ENCODE measurements around the gene ERVFRD-1.

ERVFRD-1 gene, protein sequence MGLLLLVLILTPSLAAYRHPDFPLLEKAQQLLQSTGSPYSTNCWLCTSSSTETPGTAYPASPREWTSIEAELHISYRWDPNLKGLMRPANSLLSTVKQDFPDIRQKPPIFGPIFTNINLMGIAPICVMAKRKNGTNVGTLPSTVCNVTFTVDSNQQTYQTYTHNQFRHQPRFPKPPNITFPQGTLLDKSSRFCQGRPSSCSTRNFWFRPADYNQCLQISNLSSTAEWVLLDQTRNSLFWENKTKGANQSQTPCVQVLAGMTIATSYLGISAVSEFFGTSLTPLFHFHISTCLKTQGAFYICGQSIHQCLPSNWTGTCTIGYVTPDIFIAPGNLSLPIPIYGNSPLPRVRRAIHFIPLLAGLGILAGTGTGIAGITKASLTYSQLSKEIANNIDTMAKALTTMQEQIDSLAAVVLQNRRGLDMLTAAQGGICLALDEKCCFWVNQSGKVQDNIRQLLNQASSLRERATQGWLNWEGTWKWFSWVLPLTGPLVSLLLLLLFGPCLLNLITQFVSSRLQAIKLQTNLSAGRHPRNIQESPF

DNA sequence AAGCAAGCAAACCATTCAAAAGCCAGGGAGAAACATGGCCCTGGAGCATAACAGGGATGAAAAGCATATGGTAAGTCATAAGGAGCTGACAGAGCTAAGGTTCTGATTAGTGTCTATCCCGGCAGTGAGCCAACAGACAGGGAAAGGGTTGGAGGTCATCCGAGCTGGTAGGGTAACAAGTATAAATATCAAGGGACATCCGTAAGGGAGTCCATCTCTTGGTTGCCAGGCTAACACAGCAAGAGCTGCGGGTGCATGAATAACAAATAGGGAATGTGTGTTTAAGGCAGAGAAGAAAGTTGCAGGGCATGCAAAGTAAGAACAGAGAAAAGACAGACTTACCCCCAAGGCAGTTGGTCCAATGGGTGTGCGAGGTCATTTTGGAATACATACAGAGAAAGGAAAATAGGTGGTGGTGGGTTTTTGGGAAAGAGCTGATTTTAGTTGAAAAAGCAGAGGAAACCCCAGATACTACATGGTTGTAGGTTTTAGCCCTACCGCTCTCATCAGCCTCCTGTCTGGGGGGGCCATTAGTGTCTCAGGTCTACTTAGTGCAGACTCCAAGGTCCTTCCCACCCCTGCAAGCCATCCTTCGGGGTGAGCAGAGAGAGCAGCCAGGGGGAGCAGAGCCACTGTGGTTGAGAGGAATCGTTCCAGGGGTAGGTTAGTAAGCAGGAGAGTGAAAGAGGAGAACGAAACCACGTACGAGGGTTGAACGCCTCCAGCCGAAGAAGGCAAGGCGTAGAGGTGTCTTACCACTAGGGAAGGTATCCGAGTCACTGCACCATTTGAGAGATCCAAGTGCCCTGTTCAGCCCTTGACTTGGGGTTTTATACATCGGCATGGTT, at the start of gene ERVFRD-1:
Gene ERVFRD-1, minus strand, starts transcription at position 805 of the 848 bp plus-strand sequence. CDS start 6,415 bp downstream, outside the sequence.
- no peak for DNase-seq

DNA sequence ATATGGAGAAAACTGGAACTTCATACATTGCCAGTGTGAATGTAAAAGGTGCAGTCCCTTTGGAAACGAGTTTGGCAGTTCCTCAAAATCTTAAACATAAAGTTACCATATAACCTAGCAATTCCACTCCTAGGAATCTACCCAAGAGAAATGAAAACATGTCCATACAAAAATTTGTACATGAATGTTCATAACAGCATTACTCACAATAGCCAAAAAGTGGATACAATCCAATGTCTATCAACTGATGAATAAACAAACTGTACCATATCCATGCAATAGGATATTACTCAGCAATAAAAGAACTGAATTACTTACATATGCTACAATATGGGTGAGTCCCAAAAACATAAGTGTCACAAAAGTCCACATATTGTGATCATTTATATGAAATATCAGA, 48.7 kb upstream of the ERVFRD-1 start:
- DNase-seq, result no peak

DNA sequence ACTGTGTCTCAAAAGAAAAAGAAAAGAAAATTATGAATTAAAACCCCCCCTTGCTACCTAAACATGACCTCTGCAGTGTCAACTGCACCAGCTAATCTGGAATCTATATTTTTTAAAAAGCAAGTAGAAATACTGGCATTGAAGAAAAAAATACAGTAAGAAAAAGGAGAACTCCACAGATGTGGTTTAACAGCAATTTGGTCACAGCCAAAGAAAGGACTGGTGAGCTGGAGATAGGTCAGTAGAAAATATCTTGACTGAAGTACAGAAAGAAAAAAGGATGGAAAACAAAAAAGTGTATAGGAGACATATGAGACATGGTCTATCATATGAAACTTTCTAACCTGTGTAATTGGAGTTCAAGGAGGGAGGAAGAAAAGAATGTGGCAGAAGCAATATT, 44.1 kb upstream of the ERVFRD-1 start:
- DNase-seq, result no peak

DNA sequence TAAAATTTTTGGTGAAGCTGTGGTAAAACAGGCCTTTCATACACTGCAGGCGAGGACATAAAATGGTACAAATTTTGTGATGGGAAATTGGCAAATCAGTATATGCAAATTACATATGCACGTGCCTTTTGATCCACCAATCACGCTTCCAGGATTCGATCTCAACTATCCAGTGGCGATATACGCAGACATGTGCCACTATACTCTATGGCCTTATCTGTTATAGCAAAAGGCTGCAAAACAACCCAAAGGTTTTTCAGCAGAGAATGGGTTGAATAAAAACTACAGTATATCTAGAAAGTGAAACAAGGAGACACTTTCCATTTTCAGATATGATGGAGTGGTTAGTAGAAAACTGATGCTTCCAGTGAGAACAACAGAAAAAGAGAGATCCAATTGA, 41.9 kb upstream of the ERVFRD-1 start:
- DNase-seq, result no peak

DNA sequence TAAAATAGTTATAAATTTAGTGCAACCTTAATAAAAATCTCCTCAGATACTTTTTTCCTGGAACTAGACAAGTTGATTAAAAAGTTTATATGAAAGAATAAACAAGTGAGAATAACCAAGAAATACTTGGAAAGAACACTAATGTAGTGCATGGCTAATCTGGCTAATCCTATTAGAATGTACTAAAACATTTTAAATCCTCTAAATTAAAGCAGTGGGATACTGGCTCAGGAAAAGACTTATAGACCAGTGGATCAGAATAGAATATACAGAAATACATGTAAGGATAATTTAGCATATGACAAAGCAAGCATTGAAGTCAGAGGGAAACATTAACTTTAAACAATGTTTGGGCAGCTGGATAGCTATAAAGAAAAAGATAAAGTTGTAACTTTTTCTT, 41.1 kb upstream of the ERVFRD-1 start:
- no peak for DNase-seq

DNA sequence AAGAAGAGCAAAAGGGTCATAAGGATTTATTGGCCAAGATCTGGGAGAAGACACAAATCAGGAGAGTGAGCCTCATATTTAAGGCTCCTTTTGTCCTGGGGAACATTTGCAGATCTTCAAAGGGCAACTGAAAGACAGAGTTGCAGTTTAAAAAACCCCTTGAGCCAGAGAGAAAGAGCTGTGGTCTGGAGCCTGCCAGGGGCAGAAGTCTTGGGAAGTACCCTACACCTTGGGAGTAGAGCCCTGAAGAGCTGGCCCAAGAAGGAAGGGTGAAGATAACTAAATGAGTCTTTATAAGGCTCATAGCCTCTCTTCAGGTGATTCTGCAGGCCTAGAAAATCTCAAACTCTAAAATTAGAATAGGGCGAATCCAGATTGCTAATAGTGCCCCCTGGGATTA, 40.0 kb upstream of the ERVFRD-1 start:
- no peak for DNase-seq

DNA sequence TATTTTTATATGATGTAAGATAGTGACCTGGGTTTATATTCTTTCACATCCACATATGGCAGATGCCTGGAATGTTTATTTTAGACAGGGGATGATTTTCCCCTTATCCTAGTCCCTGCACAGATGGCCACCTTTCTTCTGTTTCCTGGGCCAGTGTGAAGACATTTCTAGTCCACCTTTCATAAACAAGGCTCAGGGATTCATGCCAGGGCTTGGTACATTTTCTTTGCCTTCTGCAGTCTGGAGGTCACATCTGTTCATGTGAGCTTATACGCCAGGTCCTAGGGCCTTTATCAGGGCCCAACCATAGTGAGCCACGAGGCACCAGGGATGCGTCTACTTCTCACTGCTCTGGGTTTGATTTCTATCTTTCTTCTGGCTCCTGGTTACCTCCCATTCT, 38.0 kb upstream of the ERVFRD-1 start:
- DNase-seq, result peak; percentile 73

DNA sequence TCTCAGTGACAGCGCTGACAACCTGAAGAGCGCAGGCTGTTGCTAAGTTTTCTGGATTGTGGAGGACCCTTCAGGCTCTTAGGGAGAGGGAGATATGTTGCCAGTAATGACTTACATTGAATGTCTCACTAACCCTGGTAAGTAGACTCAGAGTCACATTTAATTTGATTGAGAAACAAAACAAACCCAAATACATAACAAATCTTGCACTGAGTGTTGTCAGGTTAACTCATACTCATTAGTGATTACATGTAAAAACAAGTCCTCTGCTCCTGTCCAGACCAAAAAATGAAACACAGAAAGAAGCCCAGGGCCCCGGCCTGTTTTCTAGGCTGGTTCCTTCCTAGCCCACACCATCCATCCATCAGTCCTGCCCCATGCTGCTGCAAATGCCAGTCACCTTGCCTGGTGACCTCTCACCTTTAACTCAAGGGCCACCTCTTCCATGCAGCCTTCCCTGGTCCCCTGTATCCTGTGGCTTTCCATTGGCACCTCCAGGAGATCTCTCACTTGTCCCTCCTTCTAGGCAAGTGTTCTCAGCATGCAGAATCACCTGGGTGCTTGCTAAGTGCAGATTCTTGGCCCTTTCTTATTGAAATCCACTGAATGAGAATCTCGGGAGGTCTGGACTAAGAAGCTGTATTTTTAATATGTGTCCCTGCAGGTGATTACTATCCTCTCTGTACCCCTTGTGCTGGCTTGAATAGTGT, 34.7 kb upstream of the ERVFRD-1 start:
- DNase-seq, result no peak

DNA sequence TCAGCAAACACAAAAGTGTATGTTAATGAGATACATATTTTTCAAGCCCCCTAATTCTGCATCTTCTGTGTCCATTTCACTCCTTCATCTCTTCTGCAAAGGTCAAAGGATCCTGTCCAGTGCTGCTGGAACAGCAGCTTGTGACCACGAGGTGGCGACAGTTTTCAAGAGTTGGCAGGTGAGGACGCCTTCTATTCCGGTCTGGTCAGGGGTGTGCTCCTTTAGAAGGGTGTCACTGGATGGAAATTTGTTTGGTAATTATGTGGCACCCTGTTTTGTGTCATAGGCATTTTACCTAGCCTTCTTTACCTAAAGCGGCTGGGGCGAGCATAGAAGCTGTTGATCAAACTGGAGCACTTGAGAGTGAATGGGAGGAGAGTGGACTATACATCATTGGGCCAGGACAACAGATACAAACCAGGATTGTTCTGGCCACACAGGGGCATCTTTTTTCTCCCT, 32.9 kb upstream of the ERVFRD-1 start:
- no peak for DNase-seq

DNA sequence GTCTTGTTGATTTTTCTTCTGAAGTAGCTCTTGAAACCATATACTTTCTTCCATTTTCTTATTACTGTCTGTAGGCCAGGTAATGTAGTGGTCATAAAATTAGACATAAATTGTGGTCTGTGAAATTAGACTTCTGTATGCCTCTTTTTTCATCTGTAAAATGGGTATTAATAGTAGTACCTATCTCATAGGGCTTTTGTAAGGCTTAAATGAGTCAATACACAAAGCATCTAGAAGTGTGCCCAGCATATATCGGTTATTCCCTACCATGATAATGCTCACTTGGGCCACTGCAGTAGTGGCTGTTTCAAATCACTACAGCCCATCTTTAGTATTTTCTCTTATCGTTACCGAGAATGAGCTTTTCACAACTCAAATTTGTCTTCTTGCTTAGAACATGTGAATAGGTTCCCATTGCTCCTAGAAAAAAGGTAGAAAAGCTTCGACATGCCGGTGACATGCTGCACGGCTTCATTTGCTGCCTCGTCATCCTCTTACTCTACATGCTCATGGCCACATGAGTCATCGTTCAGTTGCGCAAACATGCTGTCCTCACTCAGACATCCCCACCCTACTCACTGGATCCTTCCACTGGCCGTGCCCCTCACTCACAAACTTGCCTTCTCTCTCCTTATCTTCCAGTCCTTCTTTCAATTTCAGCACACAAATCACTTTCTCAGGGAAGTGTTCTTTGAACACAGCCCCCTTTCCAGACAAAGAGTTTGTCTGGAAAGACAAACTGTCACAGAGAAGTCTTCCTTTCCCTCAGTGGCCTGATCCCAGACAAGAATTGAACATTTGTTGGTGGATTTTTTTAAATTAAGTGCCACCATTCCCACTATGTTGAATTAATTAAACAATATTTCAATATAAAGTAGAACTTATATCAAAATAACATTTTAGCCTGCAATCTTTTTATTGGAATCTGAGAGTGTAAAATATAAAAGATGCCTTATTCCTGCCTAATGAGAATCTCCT, 32.2 kb upstream of the ERVFRD-1 start:
- no peak for DNase-seq

DNA sequence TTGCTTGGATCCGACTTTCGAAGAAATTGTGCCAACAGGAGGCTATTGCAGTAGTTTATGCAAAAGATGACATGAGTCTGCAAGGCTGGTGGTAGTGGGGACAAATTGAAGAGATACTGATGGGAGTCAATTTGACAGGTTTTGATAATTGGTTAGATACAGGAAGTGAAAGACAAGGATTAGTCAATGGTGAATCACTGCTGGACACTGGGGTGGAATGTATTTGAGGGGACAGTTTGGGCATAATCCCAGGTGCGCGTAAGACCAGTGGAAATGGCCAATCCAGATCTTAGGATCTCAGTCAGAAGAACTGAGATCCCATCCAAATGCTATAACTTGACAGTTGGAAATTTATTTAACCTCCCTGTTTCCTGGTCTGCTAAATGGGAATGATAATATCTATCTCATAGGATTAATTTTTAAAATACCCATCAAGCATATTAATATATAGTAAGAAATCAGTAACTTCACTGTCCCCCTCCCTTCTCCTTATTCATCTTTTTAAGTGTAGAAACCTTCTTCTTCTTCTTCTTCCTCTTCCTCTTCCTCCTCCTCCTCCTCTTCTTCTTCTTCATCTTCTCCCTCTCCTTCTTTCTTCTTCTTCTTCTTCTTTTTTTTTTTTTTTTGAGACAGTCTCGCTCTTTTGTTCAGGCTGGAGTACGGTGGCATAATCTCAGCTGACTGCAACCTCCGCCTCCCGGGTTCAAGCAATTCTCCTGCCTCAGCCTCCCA, 30.9 kb upstream of the ERVFRD-1 start:
- DNase-seq, result no peak

DNA sequence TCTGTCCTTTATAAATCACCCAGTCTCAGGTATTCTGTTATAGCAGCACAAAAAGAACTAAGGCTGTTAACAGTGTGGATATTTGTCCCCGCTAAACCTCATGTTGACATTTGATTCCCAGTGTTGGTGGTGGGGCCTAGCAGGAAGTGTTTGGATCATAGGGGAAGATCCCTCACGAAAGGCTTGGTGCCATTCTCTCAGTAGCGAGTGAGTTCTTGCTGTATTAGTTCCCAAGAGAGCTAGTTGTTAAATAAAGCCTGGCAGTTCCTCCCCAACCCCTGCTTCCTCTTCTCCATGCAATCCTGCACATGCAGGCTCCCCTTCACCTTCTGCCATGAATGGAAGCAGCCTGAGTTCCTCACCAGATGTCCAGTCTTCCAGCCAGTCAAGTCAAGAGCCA, 29.8 kb upstream of the ERVFRD-1 start:
- DNase-seq, result no peak

DNA sequence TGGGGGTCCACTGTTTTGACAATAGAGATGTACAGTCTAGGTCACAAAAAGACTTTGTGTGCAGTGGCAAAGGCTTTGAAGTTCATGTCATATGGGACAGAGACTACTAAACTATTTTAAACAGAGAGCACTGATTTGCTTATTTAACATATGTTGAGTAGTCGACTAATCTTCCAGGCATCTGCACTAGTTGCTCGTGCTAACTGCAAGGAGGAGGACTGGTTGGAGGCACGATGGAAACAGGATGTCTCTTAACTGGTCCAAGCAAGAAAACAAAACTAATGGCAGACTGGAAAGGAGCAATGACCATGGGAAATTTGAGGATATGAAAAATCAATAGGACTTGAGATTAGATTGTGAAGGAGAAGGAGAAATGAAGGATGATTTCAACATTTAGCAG, 28.5 kb upstream of the ERVFRD-1 start:
- DNase-seq, result no peak

DNA sequence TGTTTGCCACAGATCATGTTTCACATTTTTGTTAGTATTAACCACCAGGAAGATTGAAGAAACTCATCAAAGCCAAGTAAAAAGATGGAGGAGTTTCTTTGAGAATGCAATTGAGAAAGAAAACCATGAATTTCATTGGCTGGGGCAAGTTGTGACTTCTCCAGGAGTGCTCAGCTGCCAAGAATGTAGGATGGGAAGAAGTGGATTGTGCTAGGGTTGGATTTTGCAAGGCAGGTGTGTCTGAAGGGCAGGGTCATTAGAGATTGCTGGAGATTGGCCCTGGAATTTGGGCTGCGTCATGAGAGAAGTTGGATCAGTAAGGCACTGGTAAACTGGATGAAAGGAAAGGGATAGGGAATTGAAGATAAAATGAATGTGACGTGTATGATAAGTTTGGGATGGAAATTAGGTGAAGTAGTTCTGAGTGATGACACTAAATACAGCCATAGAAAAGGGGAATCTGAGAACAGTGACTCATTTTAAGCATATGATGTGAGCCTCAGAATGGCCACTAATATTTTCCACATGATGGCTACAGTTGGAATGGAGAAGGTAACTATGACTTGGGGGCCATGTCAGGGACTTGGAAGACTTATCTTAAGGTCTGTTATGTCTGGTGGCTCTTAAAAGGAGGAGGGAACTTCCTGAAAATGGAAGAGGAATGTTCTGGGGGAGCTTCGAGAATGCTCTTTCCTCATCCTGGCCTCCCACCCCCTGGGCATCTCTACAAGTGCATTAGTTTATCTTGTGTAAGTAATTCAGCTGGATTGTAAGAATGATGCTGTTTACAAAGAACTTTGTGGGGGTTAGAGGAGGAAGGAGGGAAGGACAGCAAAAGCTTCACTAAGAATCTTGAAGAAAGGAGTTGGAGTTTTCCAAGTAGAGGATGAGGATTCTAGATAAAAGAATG, 27.8 kb upstream of the ERVFRD-1 start:
- no peak for DNase-seq

DNA sequence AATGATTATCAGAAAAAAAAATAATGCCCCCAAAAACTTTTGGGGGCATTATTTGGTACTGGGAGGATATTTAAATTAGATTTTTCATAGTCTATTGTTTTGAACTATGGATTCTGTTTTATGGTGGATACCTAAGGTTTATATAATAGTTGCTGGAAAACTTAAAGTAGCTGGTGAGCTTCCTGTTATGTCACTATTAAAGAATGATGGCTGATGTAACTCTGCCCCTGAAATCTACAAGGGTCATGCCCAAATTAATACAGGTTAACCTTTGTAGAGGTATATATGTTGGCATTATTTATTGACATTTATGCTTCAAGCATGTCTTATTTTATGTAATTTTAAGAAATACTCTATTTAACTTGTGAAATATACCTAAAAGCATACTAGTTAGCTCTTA, 25.3 kb upstream of the ERVFRD-1 start:
- no peak for DNase-seq

DNA sequence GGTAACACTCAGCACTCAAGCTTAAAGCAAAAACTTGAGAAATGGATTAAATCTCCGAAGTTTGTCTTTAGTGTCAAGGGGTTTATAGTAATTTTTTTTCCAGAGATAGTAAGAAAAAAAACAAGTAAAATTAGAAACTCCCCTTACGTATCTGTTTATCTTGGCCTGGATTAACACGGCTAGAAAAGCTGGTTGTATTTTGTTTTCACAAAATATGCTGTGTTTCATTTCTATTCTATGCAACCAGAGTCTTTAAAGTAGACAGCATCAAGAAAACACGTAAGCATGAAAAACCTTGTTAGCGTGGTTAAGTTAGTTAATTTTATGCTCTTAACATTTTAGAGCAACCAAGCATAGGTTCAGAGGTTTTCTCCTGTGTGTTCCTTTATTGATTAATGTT, 21.8 kb upstream of the ERVFRD-1 start:
- no peak for DNase-seq

DNA sequence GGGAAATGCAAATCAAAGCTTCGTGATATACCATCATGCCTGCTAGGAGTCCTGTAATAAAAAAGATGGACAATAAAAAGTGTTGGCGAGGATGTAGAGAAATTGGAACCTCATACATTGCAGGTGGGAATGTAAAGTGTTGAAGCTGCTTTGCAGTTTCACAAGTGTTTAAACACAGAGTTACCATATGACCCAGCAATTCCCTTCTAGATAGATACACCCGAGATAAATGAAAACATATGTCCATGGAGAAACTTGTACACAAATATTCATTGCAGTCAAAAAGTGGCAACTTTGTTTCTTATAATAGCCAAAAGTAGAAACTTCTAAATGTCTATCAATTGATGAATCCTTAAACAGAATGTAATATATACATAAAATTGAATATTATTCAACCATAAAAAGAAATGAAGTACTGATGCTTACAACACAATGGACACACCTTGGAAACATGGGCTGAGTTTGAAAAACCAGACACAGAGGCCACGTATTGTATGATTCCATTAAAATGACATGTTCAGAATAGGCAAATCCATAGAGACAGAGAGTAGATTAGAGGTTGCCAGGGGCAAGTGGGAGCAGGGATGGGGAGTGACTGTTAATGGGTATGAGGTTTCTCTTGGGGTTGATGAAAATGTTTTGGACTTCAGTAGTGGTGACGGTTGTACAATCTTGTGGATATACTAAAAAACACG, 20.8 kb upstream of the ERVFRD-1 start:
- no peak for DNase-seq

DNA sequence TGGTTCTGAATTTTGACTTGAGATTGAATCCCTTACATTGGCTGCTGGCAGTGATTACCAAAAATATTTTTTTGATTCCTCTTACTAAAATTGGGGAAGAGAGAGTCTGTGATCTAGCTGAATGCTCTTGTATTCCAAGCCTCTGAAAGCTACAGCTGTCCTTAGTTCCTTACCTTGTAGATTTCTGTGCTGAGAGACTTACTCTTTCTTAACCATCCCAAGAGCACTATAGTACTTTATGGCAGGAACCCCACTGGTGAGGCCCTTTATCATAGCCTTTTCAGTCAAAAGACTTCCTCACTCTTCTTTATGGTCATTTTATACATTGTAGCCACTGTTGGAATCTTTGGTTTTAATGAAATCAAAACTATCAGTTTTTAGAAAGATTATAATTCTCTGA, 19.1 kb upstream of the ERVFRD-1 start:
- no peak for DNase-seq

DNA sequence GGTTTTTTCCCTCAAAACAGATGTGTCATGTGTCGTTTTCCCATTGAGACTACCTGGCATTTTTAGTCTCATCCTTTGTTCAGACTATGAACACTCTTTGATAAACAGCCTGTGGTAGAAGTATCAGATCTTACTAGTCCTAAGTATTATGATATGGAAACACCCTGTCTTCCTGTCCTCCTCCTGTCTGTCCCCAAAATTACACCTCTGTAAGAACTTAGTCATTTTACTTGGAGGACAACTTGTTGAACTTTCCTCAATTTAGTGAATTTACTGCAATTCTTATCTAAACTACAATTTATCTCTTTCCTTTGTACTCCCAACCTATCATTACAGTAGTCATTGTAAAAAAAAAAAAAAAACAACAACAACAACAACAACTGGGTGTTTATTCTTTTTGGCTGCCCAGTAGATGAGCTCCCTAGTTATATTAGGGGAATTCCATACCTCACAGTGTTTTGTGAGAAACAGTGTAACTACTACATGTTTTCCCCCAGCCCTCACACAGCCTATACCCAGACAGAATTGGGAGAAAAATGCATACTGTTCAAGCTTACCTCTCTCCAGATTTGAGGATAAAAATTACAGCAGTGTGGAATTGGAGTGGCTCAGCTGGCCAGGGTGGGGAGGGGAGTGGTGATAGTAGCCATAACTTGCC, 18.5 kb upstream of the ERVFRD-1 start:
- no peak for DNase-seq
